Measurements from ENCODE around the gene NT5C2. TPM values are rescaled to one million over a fixed set of nuclear protein-coding genes. Genes with fewer than 3 reads are reported as not detected.

Gene NT5C2
- total and polyA plus RNA-seq, 2 donors (not counting 1 experiment from before 2014, with no cell fraction given): 74.3 to 82.2 TPM

- Histone ChIP-seq H3K4me3 (replicated peaks in 1 of 4; ENCODE audit: control extremely low read depth in 1 of 4, insufficient read depth in 1 of 4, low read depth in 3 of 4, low read length in 4 of 4) (no peak overlapping the region), H3K4me2 (ENCODE audit: extremely low read depth, insufficient read depth, low read length) (no peak overlapping the region), H3K36me3 (ENCODE audit: control insufficient read depth, insufficient read depth, low read length) (peaks cover 15% of the 10 kb centered on the region), H3K27ac (ENCODE audit: insufficient read depth, low read length) (no peak overlapping the region), H3K9me3 (ENCODE audit: control insufficient read depth, insufficient read depth, low read depth, low read length) (no peaks in the 10 kb centered on the region), H3K27me3 (ENCODE audit: control insufficient read depth, insufficient read depth, low read length) (no peaks in the 10 kb centered on the region), H3K4me1 (ENCODE audit: control insufficient read depth, extremely low read depth, insufficient read depth, low read length) (no peaks in the 10 kb centered on the region), H3K79me2 (ENCODE audit: control insufficient read depth, insufficient read depth, low read length) (no peaks in the 10 kb centered on the region), H2AFZ (ENCODE audit: low read length) (no peak overlapping the region), H3K9ac (ENCODE audit: insufficient read depth, low read length) (no peak overlapping the region), H4K20me1 (ENCODE audit: control insufficient read depth, extremely low read depth, insufficient read depth, low read length) (no peaks in the 10 kb centered on the region)
- TF ChIP-seq EZH2 (IDR thresholded peaks at IDR 0.05; ENCODE audit: low read length, missing control alignments): no peak
- no peak for TF ChIP-seq CTCF (conservative IDR thresholded peaks at IDR 0.05 in 1 of 2, IDR thresholded peaks at IDR 0.05 in 1 of 2; ENCODE audit: low read depth in 1 of 2, low read length in 2 of 2)
- DNase-seq (ENCODE audit: low read depth in 2 of 2): no peak
These were observed 96.9 kb downstream of the NT5C2 start for GRCh38 chr10:103096130-103096529.

GRCh38 chr10:103095005-103095404 lies 98.1 kb downstream of the NT5C2 start:
- H3K79me2 ChIP-seq (ENCODE audit: control insufficient read depth, insufficient read depth, low read length): no peaks in the 10 kb centered on the region
- no peaks in the 10 kb centered on the region for H4K20me1 ChIP-seq (ENCODE audit: control insufficient read depth, extremely low read depth, insufficient read depth, low read length)
- no peak overlapping the region for H2AFZ ChIP-seq (ENCODE audit: low read length)
- no peak for DNase-seq (ENCODE audit: low read depth in 2 of 2)
- no peak overlapping the region for H3K27ac ChIP-seq (ENCODE audit: insufficient read depth, low read length)
- no peak overlapping the region for H3K4me2 ChIP-seq (ENCODE audit: extremely low read depth, insufficient read depth, low read length)
- no peak overlapping the region for H3K4me3 ChIP-seq (replicated peaks in 1 of 4; ENCODE audit: control extremely low read depth in 1 of 4, insufficient read depth in 1 of 4, low read depth in 3 of 4, low read length in 4 of 4)
- TF ChIP-seq EZH2 (IDR thresholded peaks at IDR 0.05; ENCODE audit: low read length, missing control alignments) (no peak), CTCF (conservative IDR thresholded peaks at IDR 0.05 in 1 of 2, IDR thresholded peaks at IDR 0.05 in 1 of 2; ENCODE audit: low read depth in 1 of 2, low read length in 2 of 2) (no peak)
- H3K9ac ChIP-seq (ENCODE audit: insufficient read depth, low read length): no peak overlapping the region
- no peaks in the 10 kb centered on the region for H3K9me3 ChIP-seq (ENCODE audit: control insufficient read depth, insufficient read depth, low read depth, low read length)
- no peaks in the 10 kb centered on the region for H3K27me3 ChIP-seq (ENCODE audit: control insufficient read depth, insufficient read depth, low read length)
- no peaks in the 10 kb centered on the region for H3K4me1 ChIP-seq (ENCODE audit: control insufficient read depth, extremely low read depth, insufficient read depth, low read length)
- H3K36me3 ChIP-seq (ENCODE audit: control insufficient read depth, insufficient read depth, low read length): peaks cover 15% of the 10 kb centered on the region

- H3K27ac ChIP-seq (ENCODE audit: insufficient read depth, low read length): no peak overlapping the region
- H3K79me2 ChIP-seq (ENCODE audit: control insufficient read depth, insufficient read depth, low read length): no peaks in the 10 kb centered on the region
- no peaks in the 10 kb centered on the region for H3K4me1 ChIP-seq (ENCODE audit: control insufficient read depth, extremely low read depth, insufficient read depth, low read length)
- H3K4me3 ChIP-seq (replicated peaks in 1 of 4; ENCODE audit: control extremely low read depth in 1 of 4, insufficient read depth in 1 of 4, low read depth in 3 of 4, low read length in 4 of 4): no peak overlapping the region
- no peaks in the 10 kb centered on the region for H3K27me3 ChIP-seq (ENCODE audit: control insufficient read depth, insufficient read depth, low read length)
- H3K9ac ChIP-seq (ENCODE audit: insufficient read depth, low read length): no peak overlapping the region
- H3K36me3 ChIP-seq (ENCODE audit: control insufficient read depth, insufficient read depth, low read length): peaks cover 11% of the 10 kb centered on the region
- TF ChIP-seq CTCF (conservative IDR thresholded peaks at IDR 0.05 in 1 of 2, IDR thresholded peaks at IDR 0.05 in 1 of 2; ENCODE audit: low read depth in 1 of 2, low read length in 2 of 2): no peak
- TF ChIP-seq EZH2 (IDR thresholded peaks at IDR 0.05; ENCODE audit: low read length, missing control alignments): no peak
- no peak for DNase-seq (ENCODE audit: low read depth in 2 of 2)
- H3K9me3 ChIP-seq (ENCODE audit: control insufficient read depth, insufficient read depth, low read depth, low read length): no peaks in the 10 kb centered on the region
- H3K4me2 ChIP-seq (ENCODE audit: extremely low read depth, insufficient read depth, low read length): no peak overlapping the region
- no peak overlapping the region for H2AFZ ChIP-seq (ENCODE audit: low read length)
- no peaks in the 10 kb centered on the region for H4K20me1 ChIP-seq (ENCODE audit: control insufficient read depth, extremely low read depth, insufficient read depth, low read length)
These were observed 102.2 kb downstream of the NT5C2 start for GRCh38 chr10:103090911-103091310.

Measured in fibroblast of lung (primary cell).